Measurements from ENCODE around the gene IQCK.

The IQCK gene

DNA sequence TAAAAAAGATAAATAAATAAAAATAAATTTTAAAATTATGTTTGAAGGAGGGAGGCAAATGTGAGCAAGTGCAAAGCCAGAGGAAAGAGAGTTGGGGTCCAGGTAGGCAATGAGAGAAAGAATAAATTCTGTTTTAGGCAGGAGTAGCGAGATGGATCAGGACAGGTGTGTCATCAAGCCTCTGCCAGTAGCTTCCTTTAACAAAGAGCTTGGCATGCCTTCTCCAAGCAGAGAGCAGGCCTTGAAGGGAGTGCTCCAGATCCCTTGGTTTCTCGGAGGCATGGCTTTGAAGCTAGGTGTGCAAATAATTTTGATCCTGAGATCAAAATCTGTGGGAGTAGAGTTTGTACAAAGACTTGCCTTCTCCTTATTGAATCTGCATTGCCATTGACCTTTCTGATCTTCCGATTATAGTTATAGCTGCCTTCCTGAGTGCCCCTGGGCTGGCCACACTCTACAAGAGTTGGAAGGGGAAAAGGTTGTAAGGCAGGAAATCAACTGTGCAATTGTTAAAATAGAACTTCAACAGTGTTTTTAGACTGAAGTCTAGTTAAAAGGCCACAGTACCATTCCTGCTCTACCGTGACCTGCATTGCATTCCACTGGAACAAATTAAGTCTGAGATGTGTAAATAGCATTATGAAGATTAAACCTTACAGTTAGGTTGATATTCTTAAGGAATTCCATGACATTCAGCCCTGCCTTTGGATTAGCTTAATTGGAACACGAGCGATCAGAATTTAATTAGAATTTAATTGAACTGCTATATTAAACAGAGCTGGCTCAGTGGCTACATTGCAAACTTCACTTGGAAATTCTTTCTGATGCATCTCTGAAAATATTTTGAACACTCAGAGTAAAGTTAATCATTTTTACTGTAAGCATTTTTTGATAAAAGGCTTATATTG lies 33.7 kb downstream of the IQCK start:
- Histone ChIP-seq H3F3A (ENCODE audit: control insufficient read depth, insufficient read depth) (no peaks in the 10 kb centered on the region), H4K20me1 (ENCODE audit: control insufficient read depth, insufficient read depth, low read depth, low read length) (no peaks in the 10 kb centered on the region), H3K4me3 (ENCODE audit: low read length) (no peak overlapping the region), H3K4me2 (ENCODE audit: low read length) (no peak overlapping the region), H3K9me2 (replicated peaks; ENCODE audit: control insufficient read depth, low read length) (no peaks in the 10 kb centered on the region), H3K27me3 (ENCODE audit: control insufficient read depth, low read length) (no peaks in the 10 kb centered on the region), H3K36me3 (ENCODE audit: control insufficient read depth, low read length) (no peaks in the 10 kb centered on the region), H3K9me3 (ENCODE audit: control insufficient read depth, insufficient read depth, low read length) (no peaks in the 10 kb centered on the region), H3K79me2 (ENCODE audit: control insufficient read depth, low read length) (no peaks in the 10 kb centered on the region), H3K4me1 (ENCODE audit: control insufficient read depth, low read length) (no peaks in the 10 kb centered on the region), H3K27ac (ENCODE audit: low read depth, low read length) (no peak overlapping the region)
- TF ChIP-seq EZH2phosphoT487 (IDR thresholded peaks at IDR 0.05; ENCODE audit: borderline replicate concordance, low read length), result no peak
- TF ChIP-seq, protein P1, sequence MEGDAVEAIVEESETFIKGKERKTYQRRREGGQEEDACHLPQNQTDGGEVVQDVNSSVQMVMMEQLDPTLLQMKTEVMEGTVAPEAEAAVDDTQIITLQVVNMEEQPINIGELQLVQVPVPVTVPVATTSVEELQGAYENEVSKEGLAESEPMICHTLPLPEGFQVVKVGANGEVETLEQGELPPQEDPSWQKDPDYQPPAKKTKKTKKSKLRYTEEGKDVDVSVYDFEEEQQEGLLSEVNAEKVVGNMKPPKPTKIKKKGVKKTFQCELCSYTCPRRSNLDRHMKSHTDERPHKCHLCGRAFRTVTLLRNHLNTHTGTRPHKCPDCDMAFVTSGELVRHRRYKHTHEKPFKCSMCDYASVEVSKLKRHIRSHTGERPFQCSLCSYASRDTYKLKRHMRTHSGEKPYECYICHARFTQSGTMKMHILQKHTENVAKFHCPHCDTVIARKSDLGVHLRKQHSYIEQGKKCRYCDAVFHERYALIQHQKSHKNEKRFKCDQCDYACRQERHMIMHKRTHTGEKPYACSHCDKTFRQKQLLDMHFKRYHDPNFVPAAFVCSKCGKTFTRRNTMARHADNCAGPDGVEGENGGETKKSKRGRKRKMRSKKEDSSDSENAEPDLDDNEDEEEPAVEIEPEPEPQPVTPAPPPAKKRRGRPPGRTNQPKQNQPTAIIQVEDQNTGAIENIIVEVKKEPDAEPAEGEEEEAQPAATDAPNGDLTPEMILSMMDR (IDR thresholded peaks at IDR 0.05; ENCODE audit: low read depth, low read length, poor library complexity, severe bottlenecking), result no peak

GRCh38 chr16:19753815-19754643 lies 36.0 kb downstream of the IQCK start:
- Histone ChIP-seq H3K36me3 (ENCODE audit: control insufficient read depth, low read length) (no peaks in the 10 kb centered on the region), H3K79me2 (ENCODE audit: control insufficient read depth, low read length) (no peaks in the 10 kb centered on the region), H4K20me1 (ENCODE audit: control insufficient read depth, insufficient read depth, low read depth, low read length) (no peaks in the 10 kb centered on the region), H3K27ac (ENCODE audit: low read depth, low read length) (no peak overlapping the region), H3K27me3 (ENCODE audit: control insufficient read depth, low read length) (no peaks in the 10 kb centered on the region), H3F3A (ENCODE audit: control insufficient read depth, insufficient read depth) (no peaks in the 10 kb centered on the region), H3K4me1 (ENCODE audit: control insufficient read depth, low read length) (no peaks in the 10 kb centered on the region), H3K9me2 (replicated peaks; ENCODE audit: control insufficient read depth, low read length) (no peaks in the 10 kb centered on the region), H3K9me3 (ENCODE audit: control insufficient read depth, insufficient read depth, low read length) (no peaks in the 10 kb centered on the region), H3K4me2 (ENCODE audit: low read length) (no peak overlapping the region), H3K4me3 (ENCODE audit: low read length) (no peak overlapping the region)
- TF ChIP-seq EZH2phosphoT487 (IDR thresholded peaks at IDR 0.05; ENCODE audit: borderline replicate concordance, low read length), result no peak
- TF ChIP-seq, protein P1 (IDR thresholded peaks at IDR 0.05; ENCODE audit: low read depth, low read length, poor library complexity, severe bottlenecking), result no peak

DNA sequence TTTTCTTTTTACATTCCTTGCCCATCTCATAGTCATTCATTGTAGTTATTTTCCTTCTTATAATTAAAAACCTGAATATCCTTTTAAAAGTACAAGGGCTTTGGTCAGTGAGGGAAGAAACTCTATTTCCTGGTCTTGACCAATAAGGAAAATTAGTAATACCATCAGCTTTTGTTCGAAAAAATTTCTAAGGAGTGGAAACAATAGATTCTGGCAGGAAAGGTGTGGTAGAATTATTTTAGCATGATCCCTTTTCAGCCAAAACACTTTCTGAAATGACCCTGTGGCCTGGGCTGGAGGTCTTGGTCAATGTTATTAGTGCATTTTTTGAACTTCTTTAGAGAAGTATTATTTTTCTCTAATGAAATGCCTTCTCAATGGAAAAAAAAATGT lies 36.6 kb downstream of the IQCK start:
- Histone ChIP-seq H3K4me3 (ENCODE audit: low read length) (no peak overlapping the region), H3K4me1 (ENCODE audit: control insufficient read depth, low read length) (no peaks in the 10 kb centered on the region), H4K20me1 (ENCODE audit: control insufficient read depth, insufficient read depth, low read depth, low read length) (no peaks in the 10 kb centered on the region), H3K9me3 (ENCODE audit: control insufficient read depth, insufficient read depth, low read length) (no peaks in the 10 kb centered on the region), H3K4me2 (ENCODE audit: low read length) (no peak overlapping the region), H3K9me2 (replicated peaks; ENCODE audit: control insufficient read depth, low read length) (no peaks in the 10 kb centered on the region), H3K79me2 (ENCODE audit: control insufficient read depth, low read length) (no peaks in the 10 kb centered on the region), H3F3A (ENCODE audit: control insufficient read depth, insufficient read depth) (no peaks in the 10 kb centered on the region), H3K27ac (ENCODE audit: low read depth, low read length) (no peak overlapping the region), H3K27me3 (ENCODE audit: control insufficient read depth, low read length) (no peaks in the 10 kb centered on the region), H3K36me3 (ENCODE audit: control insufficient read depth, low read length) (no peaks in the 10 kb centered on the region)
- TF ChIP-seq EZH2phosphoT487 (IDR thresholded peaks at IDR 0.05; ENCODE audit: borderline replicate concordance, low read length), result no peak
- TF ChIP-seq, protein P1 (IDR thresholded peaks at IDR 0.05; ENCODE audit: low read depth, low read length, poor library complexity, severe bottlenecking), result no peak

Measured in DOHH2 (cell line).